NOMO-1 treated with dmso at 0.1 percent for 144 hours (cell line): ENCODE measurements around the gene RAP2B.
"Not testable (repeated sequence)": the region's sequence is repeated elsewhere in the genome, so short reads cannot be mapped to it uniquely, and the experiment has no call there.

Experiments
- DNase-seq: peaks from one replicate; lab custom pipeline; 2025; ENCODE audit not compliant: unreplicated experiment; lab: John Stamatoyannopoulos, UW

Gene RAP2B

DNA sequence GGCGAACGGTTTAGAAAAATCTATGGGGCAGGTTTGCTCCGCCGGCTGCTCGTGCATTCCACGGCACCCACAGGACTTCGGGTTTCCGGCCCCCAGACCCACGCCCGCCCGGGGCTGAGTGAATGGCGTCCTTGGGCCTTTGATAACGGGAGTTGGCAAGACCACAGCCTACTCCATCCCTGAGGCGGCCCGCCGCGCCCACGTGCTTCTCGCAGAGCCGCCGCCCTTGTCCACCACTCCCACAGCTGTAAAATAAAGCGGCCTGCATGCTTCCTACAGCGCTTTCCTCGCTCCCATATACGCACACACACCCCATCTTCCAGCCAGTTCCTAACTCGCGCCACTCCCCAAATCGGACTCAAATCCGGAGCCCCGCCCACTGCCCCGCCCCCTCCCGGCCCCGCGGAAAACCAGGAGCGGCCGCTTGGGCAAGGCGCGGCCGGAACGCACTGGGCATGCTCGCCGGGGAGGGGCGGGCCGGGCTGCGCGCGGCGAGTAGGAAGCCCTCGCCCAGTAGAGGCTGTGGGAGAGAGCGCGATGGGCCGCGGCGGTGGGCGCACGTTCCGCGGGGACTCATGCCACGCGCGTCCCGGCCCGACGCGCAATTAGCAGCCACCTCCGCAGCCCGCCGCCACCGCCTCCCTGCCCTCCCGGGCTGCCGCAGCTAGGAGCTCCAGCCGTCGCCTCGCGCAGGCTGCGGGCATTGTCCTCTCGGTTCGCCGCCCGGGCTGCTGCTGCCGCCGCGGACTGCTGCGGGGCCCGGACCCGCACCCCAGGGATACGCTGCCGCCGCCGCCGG, at the start of gene RAP2B:
RAP2B (plus strand) TSS at position 513 of the 799 bp plus-strand sequence. CDS start 468 bp downstream, outside the sequence.
- DNase-seq: peak; percentile 98

DNA sequence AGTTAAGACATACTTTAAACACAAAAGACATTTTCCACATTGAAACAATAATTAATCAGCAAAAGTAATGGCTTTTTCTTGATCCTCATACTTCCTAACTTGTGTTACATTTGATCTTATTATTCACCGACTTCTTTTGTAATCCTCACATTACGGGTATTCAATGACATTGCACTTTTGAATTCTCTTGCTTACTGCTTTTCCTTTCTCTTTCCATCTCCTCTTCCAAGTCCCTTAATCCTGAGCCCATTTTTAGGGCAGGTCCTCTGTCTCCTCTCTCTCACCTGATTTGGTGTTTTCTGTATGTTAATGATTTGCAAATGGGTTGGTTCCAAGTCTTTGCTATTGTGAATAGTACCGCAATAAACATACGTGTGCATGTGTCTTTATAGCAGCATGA, 48.5 kb upstream of the RAP2B start:
- no peak for DNase-seq

DNA sequence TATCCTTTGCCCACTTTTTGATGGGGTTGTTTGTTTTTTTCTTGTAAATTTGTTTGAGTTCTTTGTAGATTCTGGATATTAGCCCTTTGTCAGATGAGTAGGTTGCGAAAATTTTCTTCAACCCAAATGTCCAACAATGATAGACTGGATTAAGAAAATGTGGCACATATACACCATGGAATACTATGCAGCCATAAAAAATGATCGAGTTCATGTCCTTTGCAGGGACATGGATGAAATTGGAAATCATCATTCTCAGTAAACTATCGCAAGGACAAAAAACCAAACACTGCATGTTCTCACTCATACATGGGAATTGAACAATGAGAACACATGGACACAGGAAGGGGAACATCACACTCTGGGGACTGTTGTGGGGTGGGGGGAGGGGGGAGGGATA, 47.8 kb upstream of the RAP2B start:
- DNase-seq: not testable (repeated sequence)

DNA sequence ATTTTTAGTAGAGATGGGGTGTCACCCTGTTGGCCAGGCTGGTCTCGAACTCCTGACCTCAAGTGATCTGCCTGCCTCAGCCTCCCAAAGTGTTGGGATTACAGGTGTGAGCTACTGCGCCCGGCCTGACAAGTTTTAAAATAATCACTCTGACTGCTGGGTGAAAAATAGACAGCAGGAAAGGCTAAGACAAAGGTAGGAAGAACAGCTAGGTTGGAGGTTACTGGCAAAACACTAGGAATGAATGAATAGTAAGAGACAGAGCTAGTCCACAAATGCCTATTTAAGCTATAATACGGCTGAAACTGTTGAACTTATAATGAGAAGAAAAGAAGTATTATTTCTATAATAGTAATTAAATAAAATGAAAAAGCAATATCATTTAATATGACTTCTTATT, 46.7 kb upstream of the RAP2B start:
- no peak for DNase-seq

DNA sequence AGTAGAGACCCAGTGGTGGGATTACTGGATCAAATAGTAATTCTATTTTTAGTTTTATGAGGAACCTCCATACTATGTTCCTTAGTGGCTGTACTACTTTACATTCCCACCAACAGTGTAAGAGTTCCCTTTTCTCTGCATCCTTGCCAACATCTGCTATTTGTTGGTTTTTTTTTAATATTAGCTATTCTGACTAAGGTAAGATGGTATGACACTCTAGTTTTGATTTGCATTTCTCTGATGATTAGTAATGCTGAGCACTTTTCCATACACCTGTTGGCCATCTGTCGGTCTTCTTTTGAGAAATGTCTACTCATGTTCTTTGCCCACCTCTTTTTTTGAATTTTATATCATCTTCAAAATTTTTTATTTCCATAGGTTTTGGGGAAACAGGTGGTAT, 34.2 kb upstream of the RAP2B start:
- no peak for DNase-seq

DNA sequence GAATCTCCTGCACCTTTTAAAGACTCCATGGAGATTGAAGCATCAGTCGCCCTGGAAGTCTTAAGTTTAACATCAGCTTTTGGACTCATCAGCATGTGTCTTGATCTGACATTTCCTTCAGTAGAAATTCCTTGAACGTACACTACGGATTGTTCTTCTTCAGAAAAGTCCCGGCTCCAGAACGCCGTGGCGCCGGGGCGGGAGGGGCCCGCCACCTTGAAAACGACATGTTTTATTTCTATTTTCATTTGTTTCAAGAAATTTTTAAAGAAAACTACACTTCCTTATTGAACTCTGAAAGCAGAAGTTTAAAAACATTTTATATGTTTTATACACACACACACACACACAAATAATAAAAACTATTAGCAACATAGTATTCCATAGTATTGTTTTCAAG, 32.6 kb upstream of the RAP2B start:
- DNase-seq: no peak

DNA sequence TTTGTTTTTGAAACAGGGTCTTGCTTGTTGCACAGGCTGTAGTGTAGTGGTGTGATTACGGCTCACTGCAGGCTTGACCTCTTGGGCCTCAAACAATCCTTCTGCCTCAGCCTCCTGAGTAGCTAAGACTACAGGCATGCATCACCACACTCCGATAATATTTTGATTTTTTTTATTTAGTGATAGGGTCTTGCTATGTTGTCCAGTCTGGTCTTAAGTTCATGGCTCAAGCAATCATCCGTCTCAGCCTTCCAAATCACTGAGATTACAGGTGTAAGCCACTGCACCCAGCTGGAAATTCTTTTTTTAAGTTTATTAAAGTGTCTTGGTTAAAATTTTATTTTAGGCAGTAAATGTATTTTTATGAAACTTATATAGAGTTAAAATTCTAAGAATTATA, 32.2 kb upstream of the RAP2B start:
- no peak for DNase-seq

DNA sequence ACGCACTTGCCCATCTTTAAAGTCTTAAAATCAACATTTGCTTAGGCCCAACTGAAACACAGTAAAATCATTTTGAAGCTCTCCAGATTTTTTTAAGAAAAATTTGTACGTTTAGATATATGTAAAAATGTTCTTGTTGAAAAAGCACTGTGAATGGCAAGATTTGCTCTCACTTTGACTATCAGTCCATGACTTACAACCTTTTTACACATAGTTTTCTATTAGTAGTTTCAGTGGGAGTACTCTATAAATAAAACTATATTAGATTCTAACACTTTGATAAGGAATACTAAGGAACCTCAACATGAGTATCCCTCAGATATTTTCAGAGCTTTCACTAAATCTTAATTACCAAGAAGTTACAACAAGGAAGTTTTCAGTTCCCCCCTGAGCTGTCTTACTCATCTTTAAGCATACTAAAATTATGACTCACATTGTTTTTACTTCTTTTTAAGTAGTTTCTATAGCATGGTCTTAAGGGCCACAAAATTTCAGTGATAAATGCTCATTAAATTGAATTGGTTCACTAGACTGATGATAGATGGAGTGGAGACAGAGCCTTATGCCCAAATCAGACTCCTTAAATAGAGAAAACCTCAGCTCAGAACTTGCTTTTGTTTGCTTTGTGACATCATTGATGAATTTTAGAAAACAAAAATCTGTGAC, 31.6 kb upstream of the RAP2B start:
- DNase-seq: peak; percentile 54

DNA sequence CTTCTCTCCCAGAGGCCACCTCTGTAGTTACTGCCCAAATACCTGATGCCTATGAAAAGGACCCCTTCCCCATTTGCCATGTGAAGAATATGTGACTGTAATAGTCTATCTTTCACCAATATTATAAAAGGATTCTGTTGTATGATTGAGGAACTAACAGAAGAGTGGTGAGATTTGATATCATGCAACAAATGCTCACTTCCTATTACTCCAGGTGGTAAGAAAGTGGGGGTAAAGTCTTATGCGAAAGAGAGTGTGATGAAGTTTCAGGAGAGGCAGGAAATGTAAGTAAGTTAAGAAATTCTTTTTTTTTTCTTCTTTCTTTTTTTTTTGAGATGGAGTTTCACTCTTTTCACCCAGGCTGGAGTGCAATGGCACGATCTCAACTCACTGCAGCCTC, 24.4 kb upstream of the RAP2B start:
- peak; percentile 63 for DNase-seq

DNA sequence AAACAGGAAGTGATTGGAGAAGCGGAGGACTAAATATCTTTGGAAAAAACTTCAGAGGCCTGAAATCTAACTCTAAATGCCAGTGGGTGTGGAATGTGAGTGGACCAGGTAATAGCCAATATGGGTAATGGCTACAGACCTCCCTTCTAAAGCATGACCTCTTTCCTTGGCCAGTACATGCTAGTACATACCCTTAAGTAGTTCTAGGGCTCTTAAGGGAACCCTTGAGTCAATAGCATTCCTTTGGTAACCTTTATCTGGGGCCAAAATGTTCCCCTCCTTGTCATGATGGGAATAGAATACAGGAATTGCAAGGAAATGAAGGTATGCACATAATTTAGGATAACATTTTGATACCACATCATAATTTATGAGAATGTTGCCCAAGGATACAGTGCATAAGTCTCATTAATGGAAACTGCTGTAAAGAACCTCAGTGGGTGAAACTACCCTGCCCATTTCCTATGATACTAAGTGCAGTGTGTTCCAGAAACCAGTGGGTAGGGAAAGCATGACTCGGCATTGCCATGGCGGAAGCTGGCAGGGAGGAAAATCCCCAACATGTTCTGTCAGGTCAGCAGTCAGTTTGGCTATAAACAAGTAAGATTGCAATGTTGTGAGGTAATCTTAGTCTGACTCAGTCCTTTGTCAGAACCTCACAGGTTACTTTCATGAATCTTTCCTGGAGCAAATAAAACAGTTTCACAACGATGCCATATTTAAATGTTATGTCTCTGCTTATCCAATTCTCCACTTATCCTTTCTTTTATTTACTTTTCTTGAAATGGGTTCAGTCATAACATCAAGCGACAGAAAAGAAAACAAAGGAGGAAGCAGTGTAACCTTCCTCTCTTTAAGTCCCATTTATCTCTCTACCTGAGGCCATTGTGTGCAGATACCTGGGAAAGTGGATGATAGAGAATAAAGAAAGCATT, 23.5 kb upstream of the RAP2B start:
- peak; percentile 51 for DNase-seq

DNA sequence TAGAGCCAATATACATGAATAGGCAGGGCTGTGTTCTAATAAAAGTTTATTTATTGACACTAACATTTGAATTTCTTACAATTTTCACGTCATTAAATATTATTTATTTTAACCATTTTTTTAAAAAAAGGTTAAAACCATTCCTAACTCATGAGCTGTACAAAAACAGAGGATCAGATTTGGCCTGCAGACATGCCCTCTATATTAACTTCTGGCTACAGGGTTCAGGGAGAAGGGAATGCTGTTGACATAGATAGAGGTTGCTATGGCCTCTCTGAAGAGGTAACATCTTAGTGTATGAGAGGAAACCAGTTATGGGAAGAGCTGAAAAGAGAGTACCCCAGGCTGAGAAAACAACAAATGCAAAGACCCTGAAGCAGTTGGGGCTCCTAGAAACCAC, 19.1 kb upstream of the RAP2B start:
- no peak for DNase-seq

DNA sequence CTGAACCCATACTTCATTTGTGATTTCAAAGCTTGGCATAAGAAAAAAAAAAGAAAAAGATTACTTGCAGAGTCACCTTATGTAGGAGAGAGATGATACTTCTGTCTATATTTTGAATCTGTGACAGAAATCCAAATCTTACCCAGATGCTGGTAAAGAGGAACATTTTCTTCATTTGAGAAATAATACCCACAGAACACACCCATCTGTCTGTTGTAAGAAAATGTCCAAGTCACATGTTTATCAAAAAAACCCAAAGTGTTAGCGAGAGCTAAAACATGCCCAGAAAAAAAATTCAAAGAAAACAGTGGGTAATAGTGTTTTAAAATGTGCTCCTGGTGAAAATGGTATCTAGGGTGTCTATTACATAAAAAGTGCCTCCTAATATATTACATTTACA, 18.0 kb upstream of the RAP2B start:
- DNase-seq: no peak

DNA sequence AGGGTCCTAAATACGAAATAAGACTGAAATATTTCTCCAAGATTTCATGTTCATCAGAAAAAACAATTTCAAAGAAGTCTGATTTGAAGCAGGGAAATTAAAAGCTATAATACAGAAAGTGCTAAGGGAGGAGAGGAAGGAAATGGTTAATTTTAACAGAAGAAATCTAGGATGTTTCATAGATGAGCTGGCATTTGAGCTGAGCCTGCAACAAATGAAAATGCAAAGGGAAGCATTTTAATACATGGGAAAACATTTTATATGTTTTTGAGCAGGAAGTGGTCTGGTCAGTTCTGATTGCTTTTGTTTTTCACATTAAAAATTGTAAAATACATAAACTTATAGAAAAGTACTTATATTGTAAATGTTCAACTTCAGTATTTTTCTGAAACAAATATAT, 17.2 kb upstream of the RAP2B start:
- no peak for DNase-seq

DNA sequence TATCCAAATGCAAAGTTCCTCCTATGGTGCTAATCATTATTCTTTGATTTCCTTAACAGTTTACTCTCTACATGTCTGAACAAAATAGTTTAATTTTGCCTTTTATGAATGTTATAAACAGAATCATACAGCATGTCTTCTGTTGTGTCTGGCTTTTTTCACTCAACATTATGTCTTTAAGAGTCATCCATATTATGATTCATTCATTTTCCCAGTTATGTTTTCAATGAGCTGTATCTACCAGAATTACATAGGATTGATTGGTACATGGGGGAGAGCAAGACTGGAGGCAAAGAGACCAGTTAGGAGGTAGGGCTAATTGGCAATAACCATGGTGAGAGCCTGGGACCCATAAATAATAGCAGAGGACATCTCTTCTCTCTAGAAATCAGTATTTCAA, 16.6 kb upstream of the RAP2B start:
- no peak for DNase-seq

DNA sequence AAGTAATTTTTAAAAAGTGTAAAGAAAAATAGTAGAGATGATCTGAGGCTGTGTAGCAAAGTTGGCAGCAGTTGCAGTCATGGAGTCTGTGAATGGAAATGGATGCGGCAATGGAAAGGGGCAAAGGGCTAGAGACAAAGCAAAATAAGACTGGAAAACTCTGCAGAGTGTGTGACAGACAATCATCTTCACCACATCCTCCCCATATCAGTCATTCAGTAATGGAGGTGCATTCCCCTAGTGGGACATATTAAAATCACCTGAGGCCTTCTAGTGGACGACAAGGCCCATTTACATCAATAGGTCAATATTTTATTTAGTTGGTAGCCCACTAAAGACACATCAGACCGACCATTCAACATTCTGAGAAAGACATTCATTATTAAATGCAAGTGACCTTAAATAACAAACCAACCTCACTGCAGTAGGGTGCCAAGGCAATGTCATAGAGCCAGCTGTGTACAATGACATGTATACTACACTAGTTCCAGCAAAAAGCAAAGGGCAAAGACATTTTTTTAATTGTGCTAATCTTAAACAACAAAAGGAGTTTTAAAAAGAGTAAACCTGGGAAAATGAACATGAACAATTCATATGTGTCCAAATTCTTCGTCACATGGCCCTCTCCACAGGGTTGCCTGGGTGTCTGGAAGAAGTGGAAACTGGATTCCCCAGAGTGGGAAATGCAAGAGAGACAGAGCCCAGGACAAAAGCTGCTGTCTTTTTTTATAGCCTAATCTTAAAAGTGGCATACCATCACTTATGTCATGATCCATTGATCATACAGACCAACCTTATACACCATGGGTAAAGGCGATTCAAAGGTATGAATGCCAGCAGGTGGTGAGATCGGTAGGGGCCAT, 15.6 kb upstream of the RAP2B start:
- DNase-seq: no peak

DNA sequence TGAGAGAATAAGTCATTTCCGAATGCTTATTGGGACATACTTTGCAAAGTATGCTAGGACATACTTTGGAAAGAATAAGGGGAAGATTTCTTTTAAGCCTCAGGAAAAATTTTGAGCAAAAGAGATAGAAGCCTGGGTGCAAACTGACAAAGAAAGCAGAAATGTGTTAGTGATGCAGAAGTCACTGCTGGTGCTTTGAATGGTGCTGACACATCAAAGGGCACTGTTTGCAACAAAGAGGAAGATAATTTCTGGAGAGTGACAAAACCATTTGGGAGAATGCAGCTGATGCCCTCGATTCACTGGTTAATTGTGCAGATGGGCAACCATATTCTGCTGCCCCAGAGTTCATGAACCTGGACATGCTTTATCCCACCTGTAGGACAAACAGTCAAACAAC, 11.0 kb upstream of the RAP2B start:
- peak; percentile 9 for DNase-seq

DNA sequence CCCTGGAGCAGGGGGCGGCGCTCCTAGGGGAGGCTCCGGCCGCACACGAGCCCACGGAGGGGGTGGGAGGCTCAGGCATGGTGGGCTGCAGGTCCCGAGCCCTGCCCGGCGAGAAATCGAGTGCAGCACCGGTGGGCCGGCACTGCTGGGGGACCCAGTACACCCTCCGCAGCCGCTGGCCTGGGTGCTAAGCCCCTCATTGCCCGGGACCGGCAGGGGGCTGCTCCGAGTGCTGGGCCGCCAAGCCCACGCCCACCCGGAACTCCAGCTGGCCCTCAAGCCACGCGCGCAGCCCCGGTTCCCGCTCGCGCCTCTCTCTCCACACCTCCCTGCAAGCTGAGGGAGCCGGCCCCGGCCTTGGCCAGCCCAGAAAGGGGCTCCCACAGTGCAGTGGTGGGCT, 6.2 kb upstream of the RAP2B start:
- DNase-seq: not testable (repeated sequence)

DNA sequence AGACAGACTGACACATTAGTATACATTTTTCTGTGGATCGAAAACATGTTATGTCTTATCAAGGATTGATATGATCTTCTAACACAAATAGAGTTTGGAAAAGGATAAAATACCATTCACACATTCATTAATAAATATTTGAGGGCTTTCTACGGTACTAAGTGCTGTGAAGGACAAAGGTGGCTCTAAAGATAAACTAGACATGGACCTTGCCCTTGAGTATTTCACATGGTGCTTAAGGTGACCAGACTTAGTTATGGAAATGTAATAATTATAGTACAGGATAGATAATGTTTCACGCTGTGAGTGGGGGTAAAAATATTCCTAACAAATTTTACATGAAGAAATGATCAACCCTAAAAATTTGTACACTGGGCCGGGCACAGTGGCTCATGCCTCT, 3.8 kb upstream of the RAP2B start:
- no peak for DNase-seq

DNA sequence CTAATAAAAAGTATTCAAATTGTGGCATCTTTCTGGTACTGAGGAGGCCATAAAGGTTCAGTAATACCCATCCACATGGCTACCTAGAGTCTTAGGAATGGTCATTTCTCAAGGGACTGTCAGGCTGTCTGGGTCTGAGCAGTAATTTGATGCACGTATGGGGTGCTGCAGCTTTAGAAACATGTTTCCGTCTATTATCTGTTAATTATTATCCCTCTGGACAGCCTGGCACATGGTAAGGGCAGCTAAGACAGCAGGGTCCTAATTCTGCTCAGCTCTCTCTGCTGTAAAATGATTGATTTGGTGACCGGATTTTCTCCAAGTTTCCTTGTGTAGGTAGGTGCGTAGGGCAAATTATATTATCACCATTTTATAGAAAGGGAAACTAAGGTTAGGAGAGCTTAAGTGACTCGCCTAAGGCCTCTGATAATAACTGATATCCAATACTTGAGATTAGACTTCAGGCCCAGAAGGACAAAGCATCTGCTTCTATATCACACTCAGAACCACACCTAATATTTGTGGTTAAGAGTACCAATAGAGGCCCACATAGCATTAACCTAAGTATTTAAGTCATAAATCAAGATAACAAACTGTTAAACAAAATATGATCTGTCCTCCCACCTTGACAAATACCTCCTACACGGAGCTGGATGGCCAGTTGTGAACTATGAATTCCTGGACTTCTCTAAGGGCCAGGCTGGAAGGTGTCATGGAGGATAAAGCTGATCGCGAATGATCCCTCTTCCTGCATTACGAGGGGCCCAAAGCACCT, 2.9 kb upstream of the RAP2B start:
- DNase-seq: no peak
